CD4-positive, alpha-beta T cell treated with Interleukin-15 for 1 hour (primary cell): ENCODE measurements around the gene MCM9.

ENCODE experiments used
- DNase-seq: peaks from one replicate; pipeline ENCODE4 v3.0.0-alpha.2; 2020

Gene MCM9

GRCh38 chr6:118860363-118860762 lies 74.6 kb downstream of the MCM9 start:
- DNase-seq = no peak

- no peak for DNase-seq
Measured at GRCh38 chr6:118859517-118860064, 75.4 kb downstream of the MCM9 start.

- no peak for DNase-seq
Measured at GRCh38 chr6:118856301-118856700, 78.7 kb downstream of the MCM9 start.

- DNase-seq = no peak
Measured at GRCh38 chr6:118853408-118853807, 81.6 kb downstream of the MCM9 start.

- no peak for DNase-seq
Measured at GRCh38 chr6:118844915-118845314, 90.0 kb downstream of the MCM9 start.

GRCh38 chr6:118843685-118844390 lies 91.1 kb downstream of the MCM9 start:
- DNase-seq = no peak

- no peak for DNase-seq
Measured at GRCh38 chr6:118830691-118831090, 104.3 kb downstream of the MCM9 start.

GRCh38 chr6:118829817-118830478 lies 105.0 kb downstream of the MCM9 start:
- no peak for DNase-seq

- DNase-seq = no peak
Measured at GRCh38 chr6:118826096-118826495, 108.9 kb downstream of the MCM9 start.

- DNase-seq = no peak
Measured at GRCh38 chr6:118825661-118826060, 109.3 kb downstream of the MCM9 start.

- DNase-seq = no peak
Measured at GRCh38 chr6:118815495-118815894, 119.5 kb downstream of the MCM9 start.

GRCh38 chr6:118813775-118814174 lies 121.2 kb downstream of the MCM9 start:
- peak; percentile 20 for DNase-seq

GRCh38 chr6:118812970-118813369 lies 122.0 kb downstream of the MCM9 start:
- DNase-seq = no peak

- DNase-seq = peak; percentile 78
Measured at GRCh38 chr6:118810420-118811027, 124.4 kb downstream of the MCM9 start.

- DNase-seq = peak; percentile 51
Measured at GRCh38 chr6:118808793-118809638, 125.9 kb downstream of the MCM9 start.

- DNase-seq = no peak
Measured at GRCh38 chr6:118804091-118804490, 130.9 kb downstream of the MCM9 start.

- DNase-seq = no peak
Measured at GRCh38 chr6:118801257-118801656, 133.7 kb downstream of the MCM9 start.

- DNase-seq = peak; percentile 81
Measured at GRCh38 chr6:118800394-118801071, 134.4 kb downstream of the MCM9 start.

- no peak for DNase-seq
Measured at GRCh38 chr6:118799826-118800225, 135.1 kb downstream of the MCM9 start.

- DNase-seq = peak; percentile 87
Measured at GRCh38 chr6:118796548-118796947, 138.4 kb downstream of the MCM9 start.

GRCh38 chr6:118791499-118791898 lies 143.5 kb downstream of the MCM9 start:
- DNase-seq = no peak

GRCh38 chr6:118789954-118790353 lies 145.0 kb downstream of the MCM9 start:
- DNase-seq = no peak
